Stimulated activated CD4-positive, alpha-beta T cell treated with anti-CD3 and anti-CD28 coated beads, Interleukin-1b, Interleukin-23, amount 100 ng/mL, for 4 hours (primary cell): ENCODE results near the gene ZFYVE21.
A peak's percentile ranks its signal among the peaks of the same experiment; 100 is the strongest.

ENCODE experiments used
- DNase-seq, 2 donors: peaks; one replicate each; pipeline ENCODE4 v3.0.0-alpha.2; 2020; ENCODE audit warnings: low read depth in 2 of 2

ZFYVE21 gene

GRCh38 chr14:103705504-103706284, 9.9 kb upstream of the ZFYVE21 start:
- no peak for DNase-seq

- no peak for DNase-seq
These were observed 8.9 kb upstream of the ZFYVE21 start for GRCh38 chr14:103706551-103707328.

GRCh38 chr14:103707329-103708263, 8.0 kb upstream of the ZFYVE21 start:
- no peak for DNase-seq

GRCh38 chr14:103708750-103709187, 6.8 kb upstream of the ZFYVE21 start:
- DNase-seq, result no peak

GRCh38 chr14:103709814-103710213, 5.8 kb upstream of the ZFYVE21 start:
- no peak for DNase-seq

GRCh38 chr14:103710771-103711377, 4.7 kb upstream of the ZFYVE21 start:
- no peak for DNase-seq

- no peak for DNase-seq
These were observed 3.8 kb upstream of the ZFYVE21 start for GRCh38 chr14:103711516-103712431.

- no peak for DNase-seq
These were observed 2.9 kb upstream of the ZFYVE21 start for GRCh38 chr14:103712633-103713247.

- DNase-seq, result no peak
These were observed 2.1 kb upstream of the ZFYVE21 start for GRCh38 chr14:103713304-103714062.

GRCh38 chr14:103714063-103714724, 1.4 kb upstream of the ZFYVE21 start:
- DNase-seq, result no peak

GRCh38 chr14:103716091-103716801, 636 bp downstream of the ZFYVE21 start:
- peak in 1 of 2 donors; percentile 19 for DNase-seq

GRCh38 chr14:103716899-103717411, 1.3 kb downstream of the ZFYVE21 start:
- DNase-seq, result no peak

- no peak for DNase-seq
These were observed 3.0 kb downstream of the ZFYVE21 start for GRCh38 chr14:103718572-103718971.

GRCh38 chr14:103719751-103720150, 4.1 kb downstream of the ZFYVE21 start:
- no peak for DNase-seq

- peak in 1 of 2 donors; percentile 19 for DNase-seq
These were observed 5.9 kb downstream of the ZFYVE21 start for GRCh38 chr14:103721334-103722120.

GRCh38 chr14:103723748-103724081, 8.1 kb downstream of the ZFYVE21 start:
- no peak for DNase-seq

- no peak for DNase-seq
These were observed 8.5 kb downstream of the ZFYVE21 start for GRCh38 chr14:103724116-103724515.
